NCI-H82 treated with DMSO at 0.1 percent for 48 hours (cell line): ENCODE data around the gene RPA3.
"Not testable (repeated sequence)": the region's sequence is repeated elsewhere in the genome, so short reads cannot be mapped to it uniquely, and the experiment has no call there.

Source experiments
- DNase-seq: peaks from one replicate; lab custom pipeline; 2025; ENCODE audit not compliant: unreplicated experiment; lab: John Stamatoyannopoulos, UW

RPA3 gene

DNA sequence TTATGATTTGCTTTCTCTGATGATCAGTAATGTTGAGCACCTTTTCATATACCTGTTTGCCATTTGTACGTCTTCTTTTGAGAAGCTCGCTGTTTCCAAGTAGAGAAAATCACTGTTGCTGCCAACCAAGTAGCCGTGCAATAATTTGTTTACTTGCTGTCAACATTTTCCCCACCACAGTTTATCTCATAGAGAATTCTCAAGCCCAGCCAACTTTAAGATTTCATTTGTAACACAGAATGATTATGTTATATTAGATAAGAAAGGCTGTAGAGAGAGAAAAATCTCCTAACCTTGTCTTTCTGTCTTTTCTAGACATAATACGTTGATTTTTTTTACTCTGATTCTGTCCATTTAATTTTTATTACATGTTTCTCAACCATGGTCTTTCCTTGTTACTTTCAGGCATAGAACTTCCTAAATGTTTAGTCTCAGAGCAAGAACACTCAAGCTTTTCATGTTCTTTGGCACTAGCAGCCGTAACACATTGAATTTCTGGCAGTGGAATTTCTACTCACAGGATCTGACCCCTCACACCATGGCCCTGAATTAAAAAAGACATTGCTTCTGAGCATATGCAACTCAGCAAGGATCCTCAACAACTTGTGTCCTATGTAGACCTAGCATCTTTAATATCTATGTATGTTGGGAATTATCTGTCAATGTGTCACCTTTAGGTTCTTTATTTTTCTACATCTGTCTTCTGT, 23.1 kb downstream of the RPA3 start:
- DNase-seq = no peak

DNA sequence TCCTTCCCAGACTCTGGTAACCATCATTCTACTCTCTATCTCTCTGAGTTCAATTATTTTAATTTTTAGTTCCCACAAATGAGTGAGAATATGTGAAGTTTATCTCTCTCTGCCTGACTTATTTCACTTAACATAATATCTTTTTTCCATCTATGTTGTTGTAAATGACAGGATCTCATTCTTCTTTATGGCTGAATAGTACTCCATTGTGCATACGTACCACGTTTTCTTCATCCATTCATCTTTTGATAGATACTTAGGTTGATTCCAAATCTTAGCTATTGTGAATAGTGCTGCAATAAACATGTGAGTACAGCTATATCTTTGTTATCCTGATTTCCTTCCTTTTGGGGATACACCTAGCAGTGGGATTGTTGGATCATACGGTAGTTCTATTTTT, 23.9 kb downstream of the RPA3 start:
- no peak for DNase-seq

GRCh38 chr7:7693881-7694280, 24.5 kb downstream of the RPA3 start:
- DNase-seq = no peak

DNA sequence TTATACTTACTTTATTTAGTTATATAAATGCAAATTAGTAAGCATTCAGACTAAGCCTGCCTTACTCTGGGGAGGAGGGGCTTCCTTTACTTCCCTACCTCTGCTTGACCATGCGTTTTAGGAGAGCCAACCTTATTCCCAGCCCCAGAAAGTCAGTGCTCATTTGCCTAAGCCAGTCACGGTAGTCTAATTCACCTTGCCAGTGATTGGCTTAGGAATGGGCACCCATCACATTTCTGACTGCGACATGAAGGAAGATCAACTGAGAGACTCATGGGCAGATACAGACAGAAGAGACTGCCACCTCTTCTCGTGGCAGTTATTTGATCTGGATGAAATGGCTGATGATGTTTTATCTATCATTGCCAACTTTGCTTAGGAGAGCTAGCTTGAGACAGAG, 29.5 kb downstream of the RPA3 start:
- no peak for DNase-seq

DNA sequence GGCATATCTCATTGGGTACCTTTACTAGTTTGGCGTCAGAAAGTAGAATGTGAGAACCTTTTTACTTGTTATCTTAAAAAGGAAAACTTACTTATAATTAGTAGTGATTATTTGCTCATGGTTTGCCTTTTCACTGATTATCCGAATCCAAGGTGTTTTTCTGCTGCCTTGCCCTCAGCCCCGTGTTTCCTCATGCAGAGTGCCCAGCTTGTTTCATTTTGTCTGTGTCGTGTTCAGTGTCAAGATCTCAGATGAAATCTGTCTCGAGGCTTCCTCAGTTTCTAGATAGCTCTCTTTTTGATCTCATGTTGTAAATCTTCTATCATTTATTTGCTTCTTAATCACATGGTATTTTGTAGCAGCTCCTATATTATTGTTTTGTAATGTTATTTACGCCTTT, 30.1 kb downstream of the RPA3 start:
- no peak for DNase-seq

DNA sequence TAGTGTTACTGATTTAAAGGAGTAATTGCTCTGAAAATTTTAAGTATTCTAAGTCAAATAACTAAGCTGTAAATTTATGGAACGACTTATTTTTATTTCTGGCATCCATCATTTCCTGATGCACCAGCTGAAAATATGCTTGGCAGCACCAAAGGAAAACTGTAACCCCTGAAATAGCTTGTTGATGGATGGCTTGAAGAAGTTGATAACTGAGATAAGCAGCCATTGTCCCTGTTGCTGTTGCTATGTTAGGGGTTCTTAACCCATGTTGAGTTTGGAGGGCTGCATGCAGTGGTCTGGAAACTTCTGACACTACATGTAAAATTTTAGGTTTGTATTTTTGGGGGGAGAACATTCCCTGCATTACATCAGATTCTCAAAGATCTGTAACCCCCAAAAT, 30.6 kb downstream of the RPA3 start:
- no peak for DNase-seq

DNA sequence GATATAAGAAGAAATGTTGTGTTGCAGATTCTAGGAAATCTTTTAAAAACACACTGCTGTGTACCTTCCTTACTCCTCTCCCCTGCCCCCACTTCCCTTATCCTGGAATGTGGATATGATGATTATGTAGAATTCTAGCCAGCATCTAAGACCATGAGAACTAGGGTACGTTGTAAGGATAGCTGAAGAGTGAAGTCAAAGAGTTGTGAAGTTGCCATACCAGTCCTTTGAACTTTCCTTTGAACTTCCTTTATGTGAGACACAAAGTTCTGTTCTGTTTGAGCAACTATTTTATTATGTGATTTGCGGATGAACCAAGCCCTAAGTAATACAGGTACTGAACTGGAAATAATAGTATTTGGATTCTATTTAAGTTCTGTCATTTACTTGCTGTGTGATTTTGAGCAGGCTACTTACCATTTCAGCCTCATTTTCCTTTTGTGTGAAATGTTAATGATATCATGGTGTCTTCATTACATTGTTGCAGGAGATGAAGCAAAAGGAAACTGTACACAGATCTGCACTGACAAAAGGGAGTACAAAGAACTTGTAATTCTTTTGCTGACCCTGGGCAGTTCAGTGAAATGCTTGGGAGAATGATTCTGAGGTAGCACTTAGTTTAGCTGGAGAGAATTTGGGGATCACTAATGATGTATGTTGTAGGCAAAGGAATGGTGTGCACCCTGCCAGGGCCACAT, 31.4 kb downstream of the RPA3 start:
- DNase-seq = no peak

GRCh38 chr7:7682861-7683260, 35.5 kb downstream of the RPA3 start:
- DNase-seq = no peak

GRCh38 chr7:7681936-7682329, 36.5 kb downstream of the RPA3 start:
- DNase-seq = peak; percentile 48

DNA sequence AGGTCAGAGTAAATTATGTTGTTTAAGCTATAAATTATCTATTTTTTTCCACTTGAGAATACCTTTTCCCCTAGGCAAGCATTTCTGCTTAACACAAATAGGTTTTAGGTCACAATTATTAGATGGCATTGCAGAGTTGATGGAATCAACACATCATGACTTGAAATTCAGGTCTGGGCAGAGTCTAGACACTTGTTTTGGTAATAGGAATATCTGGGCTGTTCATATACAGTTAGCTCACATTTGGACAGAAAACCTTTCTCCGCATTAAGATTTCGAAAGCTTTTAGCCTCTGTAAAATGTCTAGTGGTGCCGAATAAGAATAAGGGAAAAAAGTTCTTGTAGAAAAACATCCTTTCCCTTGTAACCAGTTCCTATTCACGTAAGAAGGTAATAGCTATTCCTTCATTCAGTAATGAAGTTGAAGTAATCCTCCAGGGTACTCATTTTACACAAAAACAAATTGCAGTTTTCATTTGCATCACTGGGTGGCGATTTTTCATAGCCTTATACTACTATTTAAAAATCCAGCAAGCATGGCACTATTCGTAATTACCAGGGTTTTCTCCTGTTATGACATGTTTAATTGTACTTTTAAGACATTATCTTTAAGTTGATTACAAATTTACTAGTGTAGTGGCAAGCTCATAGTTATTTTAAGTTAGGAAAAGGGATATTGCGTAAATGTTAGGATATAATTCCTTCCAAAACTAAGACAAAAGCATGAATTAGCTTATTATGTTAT, 37.0 kb downstream of the RPA3 start:
- peak; percentile 76 for DNase-seq

GRCh38 chr7:7679640-7680039, 38.8 kb downstream of the RPA3 start:
- DNase-seq = peak; percentile 49

- DNase-seq = no peak
Measured at GRCh38 chr7:7675686-7676085, 42.7 kb downstream of the RPA3 start.

DNA sequence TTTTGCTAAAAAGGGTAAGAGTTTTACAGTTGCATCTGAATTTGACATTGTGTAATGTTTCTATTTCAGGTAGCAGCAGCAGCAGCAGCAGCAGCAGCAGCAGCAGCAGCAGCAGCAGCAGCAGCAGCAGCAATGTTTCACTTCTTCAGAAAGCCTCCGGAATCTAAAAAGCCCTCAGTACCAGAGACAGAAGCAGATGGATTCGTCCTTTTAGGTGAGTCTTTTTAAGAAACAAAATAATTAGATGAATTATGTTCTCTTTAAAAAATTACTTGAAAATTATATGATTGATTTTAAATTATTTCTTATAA, 45.2 kb downstream of the RPA3 start:
- no peak for DNase-seq

GRCh38 chr7:7672545-7673239, 45.7 kb downstream of the RPA3 start:
- no peak for DNase-seq

- DNase-seq = no peak
Measured at GRCh38 chr7:7671361-7671760, 47.0 kb downstream of the RPA3 start.

GRCh38 chr7:7670490-7670889, 47.9 kb downstream of the RPA3 start:
- DNase-seq = no peak

- DNase-seq = no peak
Measured at GRCh38 chr7:7668706-7669105, 49.7 kb downstream of the RPA3 start.

- no peak for DNase-seq
Measured at GRCh38 chr7:7667187-7667586, 51.2 kb downstream of the RPA3 start.

- no peak for DNase-seq
Measured at GRCh38 chr7:7665031-7665430, 53.4 kb downstream of the RPA3 start.

DNA sequence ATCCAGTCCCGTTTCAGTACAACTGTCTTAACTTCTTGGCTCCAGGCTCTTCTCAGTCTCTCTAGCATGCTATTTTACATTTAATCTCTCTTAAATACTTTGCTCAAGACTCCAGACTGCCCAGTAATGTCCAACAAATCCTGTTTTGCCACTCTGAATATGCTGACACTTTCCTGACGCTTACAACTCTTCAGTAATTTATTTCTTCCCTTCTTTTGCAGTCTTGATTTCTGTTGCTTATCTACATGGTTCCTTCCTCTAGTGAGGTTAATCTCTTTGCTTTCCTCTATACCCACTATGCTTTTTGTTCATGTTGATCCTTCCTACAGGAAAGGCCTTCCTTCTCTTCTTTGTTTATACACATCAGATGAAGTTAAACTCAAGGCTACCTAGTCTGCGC, 54.1 kb downstream of the RPA3 start:
- DNase-seq = peak; percentile 82

- peak; percentile 35 for DNase-seq
Measured at GRCh38 chr7:7662527-7662926, 55.9 kb downstream of the RPA3 start.

- DNase-seq = not testable (repeated sequence)
Measured at GRCh38 chr7:7656459-7656858, 61.9 kb downstream of the RPA3 start.
